GM23338 (cell line): ENCODE measurements around the gene GOLGA2. TPM values are rescaled to one million over a fixed set of nuclear protein-coding genes. Genes with fewer than 3 reads are reported as not detected.

Experiments used
- ATAC-seq: fragments of 200-7000 bp; cut with Tn5 transposase; 3 replicates; pipeline ENCODE4 v1.9.1; 2020
- DNase-seq: peaks from one replicate; pipeline ENCODE4 v3.0.0-alpha.2; 2015; ENCODE audit warnings: low spot score
- H2AFZ ChIP-seq: fragments of 200-600 bp; sonication (generic); 2 replicates; pipeline ENCODE4 v1.8.0; 2016; ENCODE audit warnings: antibody characterized with exemption, mild to moderate bottlenecking, moderate library complexity
- H3F3A ChIP-seq: fragments of 200-600 bp; sonication (generic); replicated peaks from 2 replicates; pipeline ENCODE4 v1.8.0; 2017; ENCODE audit warnings: antibody characterized with exemption, mixed run types, low read depth
- H3K27ac ChIP-seq: fragments of 200-600 bp; sonication (generic); 2 replicates; pipeline ENCODE4 v1.6.1; 2016; ENCODE audit warnings: low read depth
- H3K27me3 ChIP-seq: fragments of 200-600 bp; sonication (generic); 2 replicates; pipeline ENCODE4 v1.8.0; 2016; ENCODE audit warnings: mild to moderate bottlenecking, mixed run types, moderate library complexity; ENCODE audit not compliant: insufficient read depth
- H3K36me3 ChIP-seq: fragments of 200-600 bp; sonication (generic); 2 replicates; pipeline ENCODE4 v1.8.0; 2016; ENCODE audit warnings: mild to moderate bottlenecking; ENCODE audit not compliant: insufficient read depth
- H3K4me1 ChIP-seq: fragments of 200-600 bp; sonication (generic); 2 replicates; pipeline ENCODE4 v1.8.0; 2016; ENCODE audit warnings: mild to moderate bottlenecking, moderate library complexity; ENCODE audit not compliant: insufficient read depth
- H3K4me2 ChIP-seq: fragments of 200-600 bp; sonication (generic); 2 replicates; pipeline ENCODE4 v1.7.1; 2017; ENCODE audit warnings: mixed run types
- H3K4me3 ChIP-seq: fragments of 200-600 bp; sonication (generic); 2 replicates; pipeline ENCODE4 v1.6.1; 2016; ENCODE audit warnings: mixed run types
- H3K79me2 ChIP-seq: fragments of 200-600 bp; sonication (generic); replicated peaks from 2 replicates; pipeline ENCODE4 v1.8.0; 2017; ENCODE audit warnings: mild to moderate bottlenecking; ENCODE audit not compliant: insufficient read depth
- H3K9me2 ChIP-seq: fragments of 200-600 bp; sonication (generic); 2 replicates; pipeline ENCODE4 v1.8.0; 2017; ENCODE audit not compliant: insufficient read depth
- H4K20me1 ChIP-seq: fragments of 200-600 bp; sonication (generic); replicated peaks from 2 replicates; pipeline ENCODE4 v1.8.0; 2017; ENCODE audit warnings: mild to moderate bottlenecking; ENCODE audit not compliant: insufficient read depth
- H3K27ac Mint-ChIP-seq: 2 replicates; pipeline ENCODE4 v1.8.0; 2020; ENCODE audit warnings: inconsistent platforms, mild to moderate bottlenecking, moderate library complexity, mixed read lengths
- H3K27me3 Mint-ChIP-seq: 3 replicates; pipeline ENCODE4 v1.8.0; 2022; ENCODE audit warnings: low read depth, mild to moderate bottlenecking, moderate library complexity, mixed read lengths, inconsistent platforms; ENCODE audit not compliant: insufficient read depth, poor library complexity
- H3K36me3 Mint-ChIP-seq: 3 replicates; pipeline ENCODE4 v1.8.0; 2021; ENCODE audit warnings: low read depth, mild to moderate bottlenecking, inconsistent platforms, moderate library complexity, mixed read lengths
- H3K4me1 Mint-ChIP-seq: 3 replicates; pipeline ENCODE4 v1.8.0; 2020; ENCODE audit warnings: mild to moderate bottlenecking, inconsistent platforms, mixed read lengths
- H3K4me3 Mint-ChIP-seq: 3 replicates; pipeline ENCODE4 v1.8.0; 2021; ENCODE audit warnings: moderate library complexity, mild to moderate bottlenecking, inconsistent platforms, mixed read lengths
- H3K9me3 Mint-ChIP-seq: 3 replicates; pipeline ENCODE4 v1.8.0; 2020; ENCODE audit warnings: moderate library complexity, mild to moderate bottlenecking, inconsistent platforms, mixed read lengths
- CREB1 ChIP-seq: fragments of 250-450 bp; sonication (Bioruptor Pico); IDR thresholded peaks from 2 replicates; pipeline ENCODE4 v1.5.0; 2020; ENCODE audit warnings: low read depth, mild to moderate bottlenecking, moderate library complexity
- CTCF ChIP-seq, 2 experiments: fragments of 200-600 bp in 1 of 2; sonication (generic) in 1 of 2; conservative IDR thresholded peaks; 2 replicates each; pipeline versions ENCODE4 v1.5.1 to v1.6.1; 2016 to 2017; ENCODE audit warnings: antibody characterized with exemption in 2 of 2, low read depth in 2 of 2, mild to moderate bottlenecking in 2 of 2, moderate library complexity in 1 of 2
- ETS1 ChIP-seq: IDR thresholded peaks from 2 replicates; pipeline ENCODE4 v1.6.1; 2016; ENCODE audit warnings: antibody characterized with exemption
- EZH2 ChIP-seq: fragments of 200-600 bp; sonication (generic); IDR thresholded peaks from one replicate; pipeline ENCODE4 v1.8.0; 2017; ENCODE audit warnings: antibody characterized with exemption, mild to moderate bottlenecking, low read depth; ENCODE audit not compliant: unreplicated experiment
- EZH2phosphoT487 ChIP-seq: fragments of 200-600 bp; sonication (generic); IDR thresholded peaks from one replicate; pipeline ENCODE4 v1.8.1; 2018; ENCODE audit warnings: antibody characterized with exemption; ENCODE audit not compliant: unreplicated experiment
- JUNB ChIP-seq: IDR thresholded peaks from one replicate; pipeline ENCODE4 v1.6.1; 2016; ENCODE audit warnings: antibody characterized with exemption; ENCODE audit not compliant: unreplicated experiment
- NANOG ChIP-seq: IDR thresholded peaks from 2 replicates; pipeline ENCODE4 v1.6.1; 2016; ENCODE audit warnings: antibody characterized with exemption, borderline replicate concordance
- POLR2AphosphoS5 ChIP-seq: IDR thresholded peaks from 2 replicates; pipeline ENCODE4 v1.6.1; 2016; ENCODE audit warnings: antibody characterized with exemption, low read depth
- REST ChIP-seq: IDR thresholded peaks from one replicate; pipeline ENCODE4 v1.6.1; 2018; ENCODE audit warnings: antibody characterized with exemption; ENCODE audit not compliant: unreplicated experiment
- STAT1 ChIP-seq: IDR thresholded peaks from one replicate; pipeline ENCODE4 v1.6.1; 2016; ENCODE audit warnings: antibody characterized with exemption; ENCODE audit not compliant: unreplicated experiment
- ZNF114 ChIP-seq: fragments of 250-450 bp; sonication (Bioruptor Pico); IDR thresholded peaks from 2 replicates; pipeline ENCODE4 v1.5.0; 2020; ENCODE audit warnings: mild to moderate bottlenecking, moderate library complexity
- ZNF331 ChIP-seq: fragments of 250-450 bp; sonication (Bioruptor Pico); IDR thresholded peaks from 2 replicates; pipeline ENCODE4 v1.5.0; 2020; ENCODE audit warnings: low read depth, mild to moderate bottlenecking, moderate library complexity
- ZNF462 ChIP-seq: fragments of 250-450 bp; sonication (Bioruptor Pico); IDR thresholded peaks from 2 replicates; pipeline ENCODE4 v1.5.0; 2020; ENCODE audit warnings: mild to moderate bottlenecking, moderate library complexity
- polyA plus RNA-seq: library from polyadenylated mRNA; unstranded; fragments of >200 nt; fragmentation: Nextera tagmentation; extraction: Ambion mirVana; gene quantifications from 2 replicates; pipeline ENCODE4 v1.2.1, GENCODE V29; 2016
- total RNA-seq: library from RNA; depleted of rRNA; stranded (reverse); fragments of >200 nt; shearing (Covaris generic); gene quantifications from 2 replicates; pipeline ENCODE4 v1.2.3, GENCODE V29; 2014

The GOLGA2 gene
- total and polyA plus RNA-seq, 2 experiments from 2014 or later = 32.6 to 48.4 TPM

- Histone ChIP-seq H3K79me2 (peaks cover 15% of the 10 kb centered on the region), H3K27ac (no peak overlapping the region), H3K27me3 (no peaks in the 10 kb centered on the region), H3F3A (peaks cover 7% of the 10 kb centered on the region; the same call in 1 of the 2 replicates), H3K36me3 (no peaks in the 10 kb centered on the region), H3K4me1 (peaks cover 8% of the 10 kb centered on the region; the same call in 1 of the 2 replicates), H2AFZ (no peak overlapping the region), H3K4me3 (no peak overlapping the region), H3K4me2 (no peak overlapping the region), H4K20me1 (peaks cover 12% of the 10 kb centered on the region), H3K9me2 (no peaks in the 10 kb centered on the region)
- peaks cover 6% of the 10 kb centered on the region for H3K27me3 Mint-ChIP-seq
- DNase-seq = no peak
- ATAC-seq = no peak
- no peaks in the 10 kb centered on the region for H3K9me3 Mint-ChIP-seq
- TF ChIP-seq CTCF (conservative IDR thresholded peaks at IDR 0.05; ENCODE audit: low read depth in 2 of 2) = no peak
- no peak for TF ChIP-seq NANOG
- TF ChIP-seq ZNF331 (CRISPR knock-in tag) = no peak
- TF ChIP-seq ZNF462 = no peak
- TF ChIP-seq POLR2AphosphoS5 = no peak
- TF ChIP-seq ZNF114 (CRISPR knock-in tag) = no peak
- no peak for TF ChIP-seq EZH2
- TF ChIP-seq ETS1 = no peak
- TF ChIP-seq STAT1 = no peak
- TF ChIP-seq EZH2phosphoT487 = no peak
- TF ChIP-seq CREB1 (CRISPR knock-in tag) = no peak
- no peak for TF ChIP-seq JUNB
- TF ChIP-seq REST = no peak
- H3K36me3 Mint-ChIP-seq = peaks cover 14% of the 10 kb centered on the region
- peaks cover 4% of the 10 kb centered on the region for H3K4me1 Mint-ChIP-seq
- H3K4me3 Mint-ChIP-seq = no peak overlapping the region
- no peak overlapping the region for H3K27ac Mint-ChIP-seq
These were observed 4.7 kb downstream of the GOLGA2 start for GRCh38 chr9:128271112-128271511.
